IMR-90 (cell line): Measurements from ENCODE around the gene PLA2G4D. TPM values are rescaled to one million over a fixed set of nuclear protein-coding genes. Genes with fewer than 3 reads are reported as not detected.

Source experiments
- ATAC-seq: fragments of 200-7000 bp; cut with Tn5 transposase; 2 replicates; pipeline ENCODE4 v1.9.1; 2020; ENCODE audit warnings: low read depth, mild to moderate bottlenecking, moderate library complexity
- BruUV-seq: library from RNA; stranded (reverse); fragments of 400-500 nt; replicated peaks from 2 replicates; lab custom pipeline; 2021; lab: Mats Ljungman, UMichigan
- CTCF ChIA-PET: fragments of 300-600 bp; formaldehyde crosslinking; extraction: SDS; loops from one replicate; lab custom pipeline; 2021; ENCODE audit warnings: antibody characterized with exemption; lab: Yijun Ruan, JAX
- POLR2A ChIA-PET: fragments of 300-600 bp; sonication (Branson Sonifier 250); formaldehyde crosslinking; loops from one replicate; lab custom pipeline; 2022; ENCODE audit warnings: antibody characterized with exemption; ENCODE audit not compliant: unreplicated experiment; lab: Charles Lee
- DNase-seq: peaks from one replicate; pipeline ENCODE4 v3.0.0; 2013
- H2AFZ ChIP-seq: replicated peaks from 2 replicates; pipeline ENCODE3; 2013; ENCODE audit warnings: low read length, mild to moderate bottlenecking; ENCODE audit not compliant: poor library complexity
- H2AK5ac ChIP-seq: 2 replicates; pipeline ENCODE4 v1.6.1; 2013; ENCODE audit warnings: low read depth, low read length, inconsistent platforms
- H2AK9ac ChIP-seq: replicated peaks from 2 replicates; pipeline ENCODE3; 2013; ENCODE audit warnings: mild to moderate bottlenecking, low read depth, low read length, moderate library complexity; ENCODE audit not compliant: poor library complexity
- H2BK120ac ChIP-seq: 2 replicates; pipeline ENCODE4 v1.6.1; 2013; ENCODE audit warnings: low read depth, low read length, inconsistent platforms
- H2BK15ac ChIP-seq: 3 replicates; pipeline ENCODE4 v1.6.1; 2013; ENCODE audit warnings: low read depth, low read length, inconsistent platforms
- H2BK20ac ChIP-seq: 2 replicates; pipeline ENCODE4 v1.6.1; 2013; ENCODE audit warnings: low read depth, mild to moderate bottlenecking, inconsistent platforms, low read length, moderate library complexity
- H2BK5ac ChIP-seq: 2 replicates; pipeline ENCODE4 v1.6.1; 2013; ENCODE audit warnings: mild to moderate bottlenecking, low read depth, low read length, inconsistent platforms; ENCODE audit not compliant: poor library complexity, severe bottlenecking
- H3K14ac ChIP-seq: replicated peaks from 2 replicates; pipeline ENCODE4 v1.6.1; 2013; ENCODE audit warnings: low read depth, low read length, inconsistent platforms
- H3K18ac ChIP-seq: 2 replicates; pipeline ENCODE4 v1.6.1; 2013; ENCODE audit warnings: low read depth, low read length, control low read depth
- H3K23ac ChIP-seq: 2 replicates; pipeline ENCODE4 v1.6.1; 2013; ENCODE audit warnings: low read depth, low read length, inconsistent platforms
- H3K27ac ChIP-seq: 2 replicates; pipeline ENCODE4 v1.5.1; 2013; ENCODE audit warnings: mild to moderate bottlenecking, control low read depth, low read length; ENCODE audit not compliant: insufficient read depth
- H3K27me3 ChIP-seq: 2 replicates; pipeline ENCODE4 v1.6.1; 2013; ENCODE audit warnings: low read length; ENCODE audit not compliant: control insufficient read depth, insufficient read depth
- H3K36me3 ChIP-seq: 2 replicates; pipeline ENCODE4 v1.6.1; 2013; ENCODE audit warnings: low read length, mixed read lengths; ENCODE audit not compliant: control insufficient read depth, insufficient read depth
- H3K4ac ChIP-seq: 2 replicates; pipeline ENCODE4 v1.6.1; 2013; ENCODE audit warnings: low read depth, low read length, inconsistent platforms
- H3K4me1 ChIP-seq: 2 replicates; pipeline ENCODE4 v1.6.1; 2013; ENCODE audit warnings: low read length, mixed read lengths; ENCODE audit not compliant: control insufficient read depth, insufficient read depth
- H3K4me2 ChIP-seq: 2 replicates; pipeline ENCODE4 v1.6.1; 2013; ENCODE audit warnings: low read depth, mild to moderate bottlenecking, control low read depth, low read length, moderate library complexity
- H3K4me3 ChIP-seq: 2 replicates; pipeline ENCODE4 v1.5.1; 2013; ENCODE audit warnings: low read depth, mild to moderate bottlenecking, control low read depth, low read length, moderate library complexity; ENCODE audit not compliant: insufficient read depth
- H3K56ac ChIP-seq: 2 replicates; pipeline ENCODE4 v1.6.1; 2013; ENCODE audit warnings: low read length, inconsistent platforms; ENCODE audit not compliant: insufficient read depth; ENCODE audit errors: extremely low read depth
- H3K79me1 ChIP-seq, 2 experiments: 2 replicates each; pipeline ENCODE4 v1.6.1; 2013; ENCODE audit warnings: low read length in 2 of 2, inconsistent platforms in 1 of 2, low read depth in 1 of 2
- H3K9ac ChIP-seq: 2 replicates; pipeline ENCODE4 v1.6.1; 2013; ENCODE audit warnings: low read depth, low read length, control low read depth
- H3K9me1 ChIP-seq: 2 replicates; pipeline ENCODE4 v1.6.1; 2013; ENCODE audit warnings: low read length, inconsistent platforms; ENCODE audit not compliant: insufficient read depth
- H3K9me3 ChIP-seq: 2 replicates; pipeline ENCODE4 v1.6.1; 2013; ENCODE audit warnings: low read length; ENCODE audit not compliant: control insufficient read depth, insufficient read depth
- H4K20me1 ChIP-seq: 2 replicates; pipeline ENCODE4 v1.6.1; 2013; ENCODE audit warnings: low read length, inconsistent platforms; ENCODE audit not compliant: insufficient read depth
- H4K5ac ChIP-seq: 2 replicates; pipeline ENCODE4 v1.6.1; 2013; ENCODE audit warnings: mild to moderate bottlenecking, low read depth, low read length, control low read depth
- H4K8ac ChIP-seq, 2 experiments: 2 replicates each; pipeline ENCODE4 v1.6.1; 2013; ENCODE audit warnings: low read depth in 2 of 2, low read length in 2 of 2, control low read depth in 1 of 2, inconsistent platforms in 1 of 2
- H4K91ac ChIP-seq: 2 replicates; pipeline ENCODE4 v1.6.1; 2013; ENCODE audit warnings: low read depth, low read length, inconsistent platforms; ENCODE audit not compliant: insufficient read depth
- CEBPB ChIP-seq: IDR thresholded peaks from 2 replicates; pipeline ENCODE4 v1.6.1; 2012; ENCODE audit warnings: low read depth, low read length, improper control_type of control experiment
- CTCF ChIP-seq: conservative IDR thresholded peaks from 2 replicates; pipeline ENCODE4 v1.5.1; 2012; ENCODE audit warnings: mild to moderate bottlenecking, low read depth, low read length, improper control_type of control experiment
- FOS ChIP-seq: fragments of 150-350 bp; IDR thresholded peaks from 2 replicates; pipeline ENCODE4 v1.6.1; 2016; ENCODE audit warnings: low read depth, low read length
- MAFK ChIP-seq: IDR thresholded peaks from 2 replicates; pipeline ENCODE4 v1.6.1; 2012; ENCODE audit warnings: low read depth, low read length, improper control_type of control experiment
- MAZ ChIP-seq: IDR thresholded peaks from 2 replicates; pipeline ENCODE4 v1.6.1; 2012; ENCODE audit warnings: low read depth, mild to moderate bottlenecking, low read length, improper control_type of control experiment, moderate library complexity, borderline replicate concordance
- MXI1 ChIP-seq: IDR thresholded peaks from 2 replicates; pipeline ENCODE4 v1.6.1; 2012; ENCODE audit warnings: low read depth, mild to moderate bottlenecking, low read length, moderate library complexity, borderline replicate concordance
- NFE2L2 ChIP-seq: fragments of 150-350 bp; IDR thresholded peaks from 2 replicates; pipeline ENCODE4 v1.6.1; 2016; ENCODE audit warnings: low read depth, mild to moderate bottlenecking, low read length
- RAD21 ChIP-seq: IDR thresholded peaks from 2 replicates; pipeline ENCODE4 v1.6.1; 2012; ENCODE audit warnings: low read length, improper control_type of control experiment
- RCOR1 ChIP-seq: IDR thresholded peaks from 2 replicates; pipeline ENCODE4 v1.6.1; 2012; ENCODE audit warnings: mild to moderate bottlenecking, low read length, improper control_type of control experiment; ENCODE audit not compliant: insufficient replicate concordance
- WGBS, 2 experiments: methylation state at CpG; one replicate each; pipeline versions ENCODE4 v1.1.5 to v1.1.7; 2013; ENCODE audit warnings: missing lambda C conversion rate in 2 of 2; ENCODE audit not compliant: insufficient read length in 1 of 2; ENCODE audit errors: extremely low coverage in 2 of 2; 5-methylcytosine and 5-hydroxymethylcytosine counted together
- dilution Hi-C: fragments of 300-500 bp; cut with HindIII; formaldehyde crosslinking; loops from one replicate; pipeline ENCODE4 v1.14.3; 2018; ENCODE audit warnings: low sequenced_read_pairs; ENCODE audit not compliant: unreplicated experiment
- in situ Hi-C: fragments of 300-500 bp; cut with MboI; formaldehyde crosslinking; loops from 3 replicates; pipeline ENCODE4 v1.14.3; 2019; ENCODE audit warnings: low sequenced_read_pairs, inconsistent platforms, mixed read lengths
- intact Hi-C: fragments of 100-400 bp; cut with micrococcal nuclease; formaldehyde crosslinking; loops from 2 replicates; pipeline ENCODE4 v1.10.0; 2022
- polyA plus RNA-seq, 3 experiments: library from polyadenylated mRNA; depleted of rRNA; stranded (reverse); fragments of >200 nt; gene quantifications; 2 replicates each; pipeline ENCODE4 v1.2.3, GENCODE V29; 2012; ENCODE audit warnings: low replicate concordance in 1 of 3
- total RNA-seq: library from RNA; depleted of rRNA; stranded (reverse); fragments of >200 nt; gene quantifications from 2 replicates; pipeline ENCODE4 v1.2.3, GENCODE V29; 2012

The PLA2G4D gene
- total and polyA plus RNA-seq, 2 of the 4 experiments (the other 2 are of a cell fraction) = not detected

GRCh38 chr15:42121682-42122081 is 27.3 kb upstream of the PLA2G4D start:
- no peaks in the 10 kb centered on the region for H3K36me3 ChIP-seq
- H2AK5ac ChIP-seq = no peak overlapping the region
- no peak overlapping the region for H3K56ac ChIP-seq
- no peak overlapping the region for H3K27ac ChIP-seq
- H4K91ac ChIP-seq = no peak overlapping the region
- intact Hi-C loops (no loop called here), in situ Hi-C loops (no loop called here), dilution Hi-C loops (no loop called here)
- H2BK5ac ChIP-seq = no peak overlapping the region
- H4K8ac ChIP-seq = no peak overlapping the region
- 0% methylated on average over 1 of the region's 2 CpGs; no CpG with 5 or more reads in 1 of the 2 experiments for WGBS, 2 experiments
- ATAC-seq (no peak), DNase-seq (no peak)
- no peak overlapping the region for H2BK120ac ChIP-seq
- POLR2A ChIA-PET = no interaction called here
- no peaks in the 10 kb centered on the region for H3K9me3 ChIP-seq
- H3K4me3 ChIP-seq = no peak overlapping the region
- no peaks in the 10 kb centered on the region for H3K4me1 ChIP-seq
- peaks cover 49% of the 10 kb centered on the region for H3K27me3 ChIP-seq
- no TSS peak for BruUV-seq
- no peak overlapping the region for H3K18ac ChIP-seq
- TF ChIP-seq MXI1 = no peak
- no peak for TF ChIP-seq RCOR1
- TF ChIP-seq NFE2L2 = no peak
- no peak for TF ChIP-seq MAZ
- no peak for TF ChIP-seq MAFK
- TF ChIP-seq FOS = no peak
- no peak for TF ChIP-seq CEBPB
- no peak for TF ChIP-seq RAD21
- no peak for TF ChIP-seq CTCF
- no peak overlapping the region for H2BK15ac ChIP-seq
- CTCF ChIA-PET = no interaction called here
- no peak overlapping the region for H3K9ac ChIP-seq
- peak overlapping the region; percentile 15 for H2AFZ ChIP-seq
- H3K4me2 ChIP-seq = no peak overlapping the region
- H4K5ac ChIP-seq = no peak overlapping the region
- no peak overlapping the region for H3K23ac ChIP-seq
- H4K20me1 ChIP-seq = no peaks in the 10 kb centered on the region
- no peak overlapping the region for H2BK20ac ChIP-seq
- no peak overlapping the region for H3K14ac ChIP-seq
- H3K79me1 ChIP-seq = no peaks in the 10 kb centered on the region
- no peak overlapping the region for H3K4ac ChIP-seq
- no peak overlapping the region for H2AK9ac ChIP-seq
- H3K9me1 ChIP-seq = no peaks in the 10 kb centered on the region
